AG04450 (cell line): ENCODE results near the gene APOM. TPM values are rescaled to one million over a fixed set of nuclear protein-coding genes. Genes with fewer than 3 reads are reported as not detected.

ENCODE experiments used
- CTCF ChIA-PET: fragments of 300-600, 350-600 bp; formaldehyde crosslinking; extraction: SDS; loops from one replicate; lab custom pipeline; 2022; ENCODE audit warnings: antibody characterized with exemption, inconsistent platforms; lab: Charles Lee
- POLR2A ChIA-PET: fragments of 350-600 bp; formaldehyde crosslinking; extraction: SDS; loops from one replicate; lab custom pipeline; 2021; ENCODE audit warnings: antibody characterized with exemption, inconsistent platforms; lab: Yijun Ruan, JAX
- DNase-seq: peaks from one replicate; pipeline ENCODE4 v3.0.0-alpha.2; 2011; ENCODE audit warnings: low read depth, low spot score
- H3K27ac ChIP-seq: one replicate; pipeline ENCODE4 v1.5.1; 2012; ENCODE audit warnings: low read depth, low read length, control low read depth
- H3K27me3 ChIP-seq: one replicate; pipeline ENCODE4 v1.6.0; 2012; ENCODE audit warnings: low read length; ENCODE audit not compliant: control insufficient read depth, insufficient read depth
- H3K4me3 ChIP-seq: 2 replicates; pipeline ENCODE4 v1.5.1; 2011; ENCODE audit warnings: mild to moderate bottlenecking, low read depth, low read length, control low read depth
- H3K9me3 ChIP-seq: 2 replicates; pipeline ENCODE4 v1.5.1; 2012; ENCODE audit warnings: low read length; ENCODE audit not compliant: control insufficient read depth, insufficient read depth
- polyA plus RNA-seq: library from polyadenylated mRNA; depleted of rRNA; stranded (reverse); fragments of >200 nt; gene quantifications from 2 replicates; pipeline ENCODE4 v1.2.3, GENCODE V29; 2011
- TF ChIP-seq, protein P1 (sequence below): IDR thresholded peaks from 2 replicates; pipeline ENCODE4 v1.5.1; 2011; ENCODE audit warnings: low read depth, low read length, control low read depth, inconsistent platforms

APOM gene
- polyA plus RNA-seq, 1 experiment = 2.8 TPM

DNA sequence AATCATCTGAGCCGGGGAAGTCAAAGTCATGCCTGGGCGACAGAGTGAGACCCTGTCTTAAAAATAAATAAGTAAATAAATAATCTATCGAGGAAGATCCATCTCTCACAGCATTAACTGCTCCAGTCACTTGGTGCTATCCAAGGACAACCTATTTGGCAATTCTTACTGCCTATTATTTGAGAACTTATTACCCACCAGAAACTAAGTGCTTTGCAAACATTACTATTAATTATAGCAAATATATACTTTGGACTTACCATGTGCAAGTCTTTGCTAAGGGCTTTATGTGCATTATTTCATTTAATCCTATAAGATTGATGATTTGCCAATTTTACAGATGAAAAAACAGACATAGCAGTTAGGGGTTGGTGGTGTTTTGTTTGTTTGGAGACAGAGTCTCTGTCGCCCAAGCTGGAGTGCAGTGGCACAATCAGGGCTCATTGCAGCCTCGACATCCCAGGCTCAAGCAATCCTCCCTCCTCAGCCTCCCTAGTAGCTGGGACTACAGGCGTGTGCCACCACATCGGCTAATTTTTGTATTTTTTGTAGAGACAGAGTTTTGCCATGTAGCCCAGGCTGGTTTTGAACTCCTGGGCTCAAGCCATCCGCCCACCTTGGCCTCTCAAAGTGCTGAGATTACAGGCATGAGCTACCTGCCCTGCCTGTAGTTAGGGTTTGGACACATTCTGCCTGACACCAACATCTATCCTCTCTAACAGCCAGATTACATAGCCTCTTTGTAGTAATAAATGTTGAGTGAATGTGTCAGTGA, 933 bp upstream of the APOM start:
- DNase-seq = no peak
- CTCF ChIA-PET = interaction anchor here (0.6 to 1.9 kb wide), 2 partner anchors 175 to 176 kb away, joined by 4 to 5 read pairs; no protein-coding TSS in a partner anchor
- H3K4me3 ChIP-seq = no peak overlapping the region
- no peaks in the 10 kb centered on the region for H3K27me3 ChIP-seq
- TF ChIP-seq, protein P1, sequence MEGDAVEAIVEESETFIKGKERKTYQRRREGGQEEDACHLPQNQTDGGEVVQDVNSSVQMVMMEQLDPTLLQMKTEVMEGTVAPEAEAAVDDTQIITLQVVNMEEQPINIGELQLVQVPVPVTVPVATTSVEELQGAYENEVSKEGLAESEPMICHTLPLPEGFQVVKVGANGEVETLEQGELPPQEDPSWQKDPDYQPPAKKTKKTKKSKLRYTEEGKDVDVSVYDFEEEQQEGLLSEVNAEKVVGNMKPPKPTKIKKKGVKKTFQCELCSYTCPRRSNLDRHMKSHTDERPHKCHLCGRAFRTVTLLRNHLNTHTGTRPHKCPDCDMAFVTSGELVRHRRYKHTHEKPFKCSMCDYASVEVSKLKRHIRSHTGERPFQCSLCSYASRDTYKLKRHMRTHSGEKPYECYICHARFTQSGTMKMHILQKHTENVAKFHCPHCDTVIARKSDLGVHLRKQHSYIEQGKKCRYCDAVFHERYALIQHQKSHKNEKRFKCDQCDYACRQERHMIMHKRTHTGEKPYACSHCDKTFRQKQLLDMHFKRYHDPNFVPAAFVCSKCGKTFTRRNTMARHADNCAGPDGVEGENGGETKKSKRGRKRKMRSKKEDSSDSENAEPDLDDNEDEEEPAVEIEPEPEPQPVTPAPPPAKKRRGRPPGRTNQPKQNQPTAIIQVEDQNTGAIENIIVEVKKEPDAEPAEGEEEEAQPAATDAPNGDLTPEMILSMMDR = no peak
- POLR2A ChIA-PET = interaction anchor here (0.5 to 1.0 kb wide), 2 partner anchors 12 to 16 kb away, joined by 6 read pairs; no protein-coding TSS in a partner anchor
- H3K27ac ChIP-seq = no peak overlapping the region
- no peaks in the 10 kb centered on the region; the same call in 1 of the 2 replicates for H3K9me3 ChIP-seq

DNA sequence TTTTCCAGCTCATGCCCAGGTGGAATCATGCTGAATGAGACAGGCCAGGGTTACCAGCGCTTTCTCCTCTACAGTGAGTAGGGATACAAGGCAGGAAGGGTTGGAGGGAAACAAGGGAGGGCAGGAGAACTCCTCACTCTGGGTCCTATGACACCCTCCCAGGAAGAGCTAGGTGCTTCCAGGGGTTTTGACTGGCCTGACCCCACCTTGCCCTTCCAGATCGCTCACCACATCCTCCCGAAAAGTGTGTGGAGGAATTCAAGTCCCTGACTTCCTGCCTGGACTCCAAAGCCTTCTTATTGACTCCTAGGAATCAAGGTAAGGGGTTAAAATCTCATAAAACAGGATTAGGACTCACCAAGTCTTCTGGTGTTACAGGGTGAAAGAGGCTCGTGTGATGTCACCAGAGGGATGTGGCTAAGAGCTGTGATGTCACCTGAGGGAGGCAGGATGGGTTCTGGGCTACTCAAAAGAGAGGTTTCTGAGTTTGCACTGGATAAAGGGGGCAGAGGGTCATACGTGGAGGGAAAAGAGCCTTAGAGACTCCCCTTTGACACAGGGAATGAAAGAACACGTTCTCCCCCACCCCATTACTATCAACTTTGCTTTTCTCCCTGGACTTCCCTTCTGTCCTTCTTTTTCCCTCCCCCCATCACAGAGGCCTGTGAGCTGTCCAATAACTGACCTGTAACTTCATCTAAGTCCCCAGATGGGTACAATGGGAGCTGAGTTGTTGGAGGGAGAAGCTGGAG, 1.9 kb downstream of the APOM start:
- H3K27ac ChIP-seq = no peak overlapping the region
- ChIA-PET CTCF (interaction anchor here (0.7 to 1.1 kb wide), 2 partner anchors 59 to 172 kb away, joined by 3 to 4 read pairs; no protein-coding TSS in a partner anchor), POLR2A (interaction anchor here (0.5 kb wide), 2 partner anchors 40 to 82 kb away, joined by 3 read pairs; partner anchors contain the start of gene MSH5)
- H3K9me3 ChIP-seq = no peaks in the 10 kb centered on the region; the same call in 1 of the 2 replicates
- DNase-seq = no peak
- TF ChIP-seq, protein P1 = no peak
- H3K4me3 ChIP-seq = no peak overlapping the region
- no peaks in the 10 kb centered on the region for H3K27me3 ChIP-seq

DNA sequence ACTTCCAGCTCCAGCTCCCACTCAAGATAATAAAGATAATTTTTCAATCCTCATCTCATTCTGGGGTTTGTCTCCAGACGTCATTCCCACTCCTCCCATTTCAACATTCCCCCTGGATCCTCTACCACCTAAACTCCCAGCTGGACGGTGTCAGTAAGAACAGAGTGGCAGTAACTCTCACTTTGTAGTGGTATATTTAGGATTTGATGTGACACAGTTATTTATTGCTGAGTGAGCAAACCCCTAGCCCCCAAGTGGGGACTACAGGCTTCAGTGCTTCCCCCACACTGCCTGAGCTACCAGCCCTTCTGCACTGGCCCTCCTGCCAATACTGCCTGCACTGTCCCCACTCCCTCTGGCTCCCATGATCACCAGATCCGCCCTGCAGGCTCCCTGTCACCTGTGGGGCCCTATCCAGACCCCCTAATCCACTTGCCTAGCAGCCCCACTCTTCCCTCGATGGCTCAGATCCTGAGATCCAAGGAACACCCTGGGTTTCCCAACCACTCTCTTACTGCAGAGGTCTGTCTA, 2.5 kb downstream of the APOM start:
- DNase-seq = no peak
- Histone ChIP-seq H3K9me3 (no peaks in the 10 kb centered on the region; the same call in 1 of the 2 replicates), H3K4me3 (no peak overlapping the region), H3K27ac (no peak overlapping the region), H3K27me3 (no peaks in the 10 kb centered on the region)
- POLR2A ChIA-PET = interaction anchor here (0.5 kb wide), 1 partner anchor 40 kb away, joined by 3 read pairs; no protein-coding TSS in a partner anchor
- CTCF ChIA-PET = interaction anchor here (1.1 kb wide), 1 partner anchor 60 kb away, joined by 4 read pairs; no protein-coding TSS in a partner anchor
- TF ChIP-seq, protein P1 = no peak

DNA sequence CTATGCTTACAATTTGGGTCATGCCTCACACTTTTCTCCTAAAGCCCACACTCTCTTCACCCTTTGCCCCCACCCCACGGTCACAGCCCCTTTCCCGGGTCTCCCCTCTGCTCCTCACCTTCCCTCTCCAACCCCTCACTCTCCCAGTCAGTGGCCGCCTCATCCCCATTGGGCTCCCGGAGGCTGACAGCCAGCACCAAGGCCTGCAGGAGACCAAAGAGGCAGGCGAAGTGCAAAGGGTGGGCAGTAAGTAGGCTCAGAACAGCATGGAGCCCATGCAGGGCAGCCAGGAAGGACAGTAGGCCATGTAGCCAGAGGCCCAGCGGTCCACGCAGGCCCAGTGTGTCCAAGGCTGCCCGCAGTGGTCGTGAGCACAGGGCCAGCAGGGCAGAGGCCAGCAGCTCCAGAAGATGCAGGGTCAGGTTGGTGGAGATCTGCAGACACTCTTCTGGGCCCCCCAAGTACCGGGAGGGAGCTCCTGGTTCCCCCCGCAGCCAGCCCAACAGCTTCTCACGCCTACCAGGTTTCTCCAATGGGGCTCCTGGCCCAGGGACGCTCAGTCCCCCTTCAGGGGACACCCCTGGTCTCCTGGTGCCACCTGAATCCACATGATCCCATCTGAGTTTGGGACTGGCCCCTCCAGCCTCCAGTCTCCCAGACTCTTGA, 3.4 kb downstream of the APOM start:
- DNase-seq = no peak
- Histone ChIP-seq H3K27me3 (no peaks in the 10 kb centered on the region), H3K4me3 (peak overlapping the region; percentile 94), H3K9me3 (no peaks in the 10 kb centered on the region; the same call in 1 of the 2 replicates), H3K27ac (no peak overlapping the region)
- TF ChIP-seq, protein P1 = no peak
- ChIA-PET CTCF (no interaction called here), POLR2A (interaction anchor here (0.6 kb wide), 1 partner anchor 120 kb away, joined by 3 read pairs; no protein-coding TSS in a partner anchor)
